ENCODE measurements around the gene OPCML.

Gene OPCML

DNA sequence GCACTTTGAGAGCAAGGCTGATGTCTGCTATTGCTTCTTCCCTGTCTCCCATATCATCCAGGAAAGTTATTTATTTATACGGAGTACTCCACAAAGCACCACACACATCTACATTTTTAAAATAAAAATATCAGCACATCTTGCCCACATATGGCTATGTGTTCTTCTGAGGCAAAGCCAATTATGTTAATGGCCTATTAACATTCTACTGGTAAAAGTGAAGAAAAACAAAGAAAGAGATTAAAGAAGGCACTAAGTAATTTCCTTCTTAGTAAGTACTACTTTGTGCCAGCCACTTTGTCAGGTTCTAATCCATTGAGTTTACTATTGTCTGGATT lies 548.7 kb downstream of the OPCML start:
- Mint-ChIP-seq H3K9me3 (no peaks in the 10 kb centered on the region), H3K36me3 (ENCODE audit: low read depth) (no peaks in the 10 kb centered on the region)

GRCh38 chr11:132982772-132983640 lies 549.3 kb downstream of the OPCML start:
- Mint-ChIP-seq H3K4me3 (no peak overlapping the region), H3K4me1 (no peaks in the 10 kb centered on the region), H3K36me3 (ENCODE audit: low read depth) (no peaks in the 10 kb centered on the region), H3K27ac (no peak overlapping the region), H3K9me3 (no peaks in the 10 kb centered on the region), H3K27me3 (ENCODE audit: low read depth) (peaks cover 4% of the 10 kb centered on the region)
- TF ChIP-seq CTCF (IDR thresholded peaks at IDR 0.05; ENCODE audit: unreplicated experiment in 3 of 3): no peak

More for the DNA sequence above, 548.7 kb downstream of the OPCML start:
- no peaks in the 10 kb centered on the region for H3K4me1 Mint-ChIP-seq
- no peak overlapping the region for H3K27ac Mint-ChIP-seq
- TF ChIP-seq CTCF (IDR thresholded peaks at IDR 0.05; ENCODE audit: unreplicated experiment in 3 of 3): no peak
- no peak overlapping the region for H3K4me3 Mint-ChIP-seq
- H3K27me3 Mint-ChIP-seq (ENCODE audit: low read depth): peaks cover 4% of the 10 kb centered on the region

DNA sequence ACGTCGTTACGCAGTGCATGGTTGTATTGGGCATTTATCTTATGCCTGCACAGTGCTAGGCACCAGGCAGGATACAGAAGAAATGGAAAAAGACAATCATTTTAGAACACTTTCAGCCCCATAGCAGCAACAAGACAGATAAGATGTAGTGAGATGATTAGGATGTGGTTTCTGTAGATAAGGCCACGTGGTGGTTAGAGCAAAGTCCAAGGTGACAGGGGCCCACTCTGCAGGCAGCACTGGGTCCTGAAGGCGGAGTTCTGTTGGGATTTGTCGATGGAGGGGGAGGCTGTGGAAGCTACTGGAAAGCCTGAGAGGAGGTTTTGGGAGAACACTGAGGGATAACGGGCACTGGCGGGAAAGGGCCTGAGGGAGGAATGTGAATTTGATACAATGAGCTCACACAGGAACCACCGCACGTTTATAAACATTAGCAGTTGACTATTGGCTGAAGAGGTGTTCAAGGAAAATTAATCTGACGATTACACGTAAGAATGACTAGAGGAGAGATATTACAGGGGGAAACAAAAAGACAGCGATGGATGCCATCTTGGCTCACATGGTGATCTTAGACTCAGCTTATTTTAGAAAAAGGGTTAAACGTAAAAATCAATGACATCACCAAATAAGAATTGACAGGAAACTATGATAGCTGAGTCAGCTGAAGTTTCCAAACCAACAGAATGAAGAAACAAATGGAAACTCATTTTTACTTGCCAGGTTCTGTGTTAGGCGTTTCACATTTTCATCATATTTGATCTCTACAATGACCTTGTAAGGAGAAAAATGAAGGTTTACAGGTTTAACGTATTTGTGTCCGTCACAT lies 551.0 kb downstream of the OPCML start:
- Mint-ChIP-seq H3K4me1 (no peaks in the 10 kb centered on the region), H3K36me3 (ENCODE audit: low read depth) (no peaks in the 10 kb centered on the region), H3K27ac (no peak overlapping the region), H3K4me3 (no peak overlapping the region), H3K9me3 (no peaks in the 10 kb centered on the region), H3K27me3 (ENCODE audit: low read depth) (no peaks in the 10 kb centered on the region)
- TF ChIP-seq CTCF (IDR thresholded peaks at IDR 0.05; ENCODE audit: unreplicated experiment in 3 of 3): no peak

DNA sequence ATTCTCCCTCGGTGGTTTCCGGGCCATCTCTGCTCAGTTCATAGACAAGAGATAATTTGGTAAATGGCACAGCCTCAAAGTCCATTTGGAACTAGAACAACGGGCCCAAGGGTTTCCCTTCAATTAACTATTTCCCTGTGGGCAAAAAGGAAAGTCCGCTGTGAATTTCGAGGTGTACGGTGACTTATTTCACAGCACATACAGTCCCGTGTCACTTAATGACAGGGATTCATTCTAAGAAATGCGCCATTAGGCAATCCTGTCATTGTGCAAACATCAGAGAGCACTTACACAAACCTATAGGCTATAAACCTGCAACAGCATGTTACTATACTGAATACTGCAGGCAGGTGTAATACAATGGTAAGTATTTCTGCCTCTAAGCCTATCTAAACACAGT lies 551.6 kb downstream of the OPCML start:
- Mint-ChIP-seq H3K4me3 (no peak overlapping the region), H3K36me3 (ENCODE audit: low read depth) (no peaks in the 10 kb centered on the region), H3K27me3 (ENCODE audit: low read depth) (no peaks in the 10 kb centered on the region), H3K4me1 (no peaks in the 10 kb centered on the region), H3K9me3 (no peaks in the 10 kb centered on the region), H3K27ac (no peak overlapping the region)
- no peak for TF ChIP-seq CTCF (IDR thresholded peaks at IDR 0.05; ENCODE audit: unreplicated experiment in 3 of 3)

GRCh38 chr11:132977746-132978145 lies 554.6 kb downstream of the OPCML start:
- no peaks in the 10 kb centered on the region for H3K4me1 Mint-ChIP-seq
- H3K27me3 Mint-ChIP-seq (ENCODE audit: low read depth): no peaks in the 10 kb centered on the region
- H3K4me3 Mint-ChIP-seq: no peak overlapping the region
- no peaks in the 10 kb centered on the region for H3K9me3 Mint-ChIP-seq
- no peak for TF ChIP-seq CTCF (IDR thresholded peaks at IDR 0.05; ENCODE audit: unreplicated experiment in 3 of 3)
- no peak overlapping the region for H3K27ac Mint-ChIP-seq
- H3K36me3 Mint-ChIP-seq (ENCODE audit: low read depth): no peaks in the 10 kb centered on the region
